ENCODE measurements around the gene ABLIM3. TPM values are rescaled to one million over a fixed set of nuclear protein-coding genes. Genes with fewer than 3 reads are reported as not detected.

The ABLIM3 gene
- total and polyA plus RNA-seq, 9 of the 15 experiments (the other 6 are each of a cell fraction or from before 2014, with no cell fraction given), result 0.03 to 0.38 (median 0.11) TPM

DNA sequence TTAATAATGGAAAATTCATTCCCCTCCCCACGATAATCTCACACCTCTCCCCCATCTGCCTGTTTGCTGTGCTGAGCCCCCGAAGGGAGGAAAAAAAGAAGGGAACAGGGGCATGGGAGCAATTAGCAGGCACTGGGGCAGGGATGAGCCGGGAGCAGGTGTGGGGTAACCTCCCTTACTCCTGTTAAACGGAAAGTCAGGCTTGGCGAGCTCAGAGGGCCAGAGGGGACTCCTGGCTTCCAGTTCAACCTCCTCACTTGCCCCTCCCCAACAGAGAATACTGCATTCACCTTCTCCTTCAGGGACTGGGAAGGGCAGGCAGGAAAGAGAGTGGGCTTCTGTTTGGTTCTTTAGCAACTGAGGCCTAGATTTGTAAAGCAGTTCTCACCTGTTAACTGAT lies 131.9 kb downstream of the ABLIM3 start:
- Histone ChIP-seq H4K20me1 (replicated peaks; ENCODE audit: control insufficient read depth, insufficient read depth, low read length) (no peaks in the 10 kb centered on the region), H3K4me1 (replicated peaks in 1 of 2; ENCODE audit: control insufficient read depth in 2 of 2, insufficient read depth in 2 of 2, low read length in 2 of 2) (peaks cover 0 to 12% of the 10 kb centered on the region in 2 experiments; a peak in 1 of 5 replicates), H2AFZ (ENCODE audit: low read depth, low read length) (no peak overlapping the region), H3K27ac (ENCODE audit: extremely low read depth, low read depth, low read length) (no peak overlapping the region), H3K4me2 (ENCODE audit: insufficient read depth, low read length) (no peak overlapping the region), H3K4me3 (no peak overlapping the region), H3K27me3 (ENCODE audit: control insufficient read depth in 2 of 2, insufficient read depth in 2 of 2, low read length in 2 of 2) (peaks cover 22 to 45% of the 10 kb centered on the region in 2 experiments; a peak in 3 of 5 replicates), H3K9ac (ENCODE audit: insufficient read depth in 1 of 2, low read depth in 2 of 2, low read length in 2 of 2) (no peak overlapping the region), H3K79me2 (ENCODE audit: control insufficient read depth, insufficient read depth, low read length) (no peaks in the 10 kb centered on the region), H3K9me1 (ENCODE audit: control insufficient read depth, insufficient read depth, low read length) (no peaks in the 10 kb centered on the region), H3K36me3 (ENCODE audit: control insufficient read depth, insufficient read depth, low read length) (no peaks in the 10 kb centered on the region), H3K9me3 (replicated peaks; ENCODE audit: control insufficient read depth, insufficient read depth, low read depth, low read length) (peaks cover 4% of the 10 kb centered on the region; the same call in 1 of the 2 replicates)
- POLR2A ChIA-PET, result interaction anchor here (0.8 kb wide), 1 partner anchor 15 kb away, joined by 3 read pairs; no protein-coding TSS in a partner anchor
- intact Hi-C loops (cut with micrococcal nuclease) (no loop called here), in situ Hi-C loops (cut with MboI) (loop anchor here (25.0 kb wide), 1 partner anchor 836 kb away; no protein-coding TSS in a partner anchor)
- 13% methylated on average over 5 of the region's 5 CpGs for WGBS (ENCODE audit: insufficient coverage, low coverage, missing lambda C conversion rate)
- CTCF ChIA-PET (ENCODE audit: low intra/inter-chr PET ratio), result interaction anchor here (1.0 kb wide), 1 partner anchor 542 kb away, joined by 3 read pairs; no protein-coding TSS in a partner anchor
- DNase-seq (ENCODE audit: extremely low read depth in 1 of 4, low spot score in 3 of 4), result no peak
- no peak for TF ChIP-seq CBX1 (IDR thresholded peaks at IDR 0.05; ENCODE audit: low read depth)
- TF ChIP-seq ZNF75A (CRISPR knock-in tag; IDR thresholded peaks at IDR 0.05), result no peak
- TF ChIP-seq SAP30 (IDR thresholded peaks at IDR 0.05; ENCODE audit: borderline replicate concordance, insufficient read depth, low read depth, low read length, poor library complexity, severe bottlenecking), result no peak
- no peak for TF ChIP-seq EP300 (IDR thresholded peaks at IDR 0.05; ENCODE audit: low read length)
- no peak for TF ChIP-seq MAFK (IDR thresholded peaks at IDR 0.05; ENCODE audit: low read length)
- TF ChIP-seq, protein P1, sequence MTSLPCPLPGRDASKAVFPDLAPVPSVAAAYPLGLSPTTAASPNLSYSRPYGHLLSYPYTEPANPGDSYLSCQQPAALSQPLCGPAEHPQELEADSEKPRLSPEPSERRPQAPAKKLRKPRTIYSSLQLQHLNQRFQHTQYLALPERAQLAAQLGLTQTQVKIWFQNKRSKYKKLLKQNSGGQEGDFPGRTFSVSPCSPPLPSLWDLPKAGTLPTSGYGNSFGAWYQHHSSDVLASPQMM (CRISPR knock-in tag; IDR thresholded peaks at IDR 0.05), result no peak
- no peak for TF ChIP-seq ZNF431 (CRISPR knock-in tag; IDR thresholded peaks at IDR 0.05)
- TF ChIP-seq ZNF263 (CRISPR knock-in tag; IDR thresholded peaks at IDR 0.05; ENCODE audit: borderline replicate concordance), result no peak
- TF ChIP-seq TGIF2 (CRISPR knock-in tag; IDR thresholded peaks at IDR 0.05), result no peak
- BruUV-seq (replicated peaks), result no TSS peak
- FAIRE-seq, result no peak
- no peak for ATAC-seq

Measured in K562 (cell line).